Activated CD8-positive, alpha-beta T cell treated with anti-CD3 and anti-CD28 coated beads for 36 hours (primary cell): ENCODE measurements around the gene VAMP8. TPM values are rescaled to one million over a fixed set of nuclear protein-coding genes. Genes with fewer than 3 reads are reported as not detected.

Experiments
- ATAC-seq: fragments of 200-7000 bp; cut with Tn5 transposase; one replicate; pipeline ENCODE4 v1.10.0; 2021; ENCODE audit warnings: mild to moderate bottlenecking, moderate library complexity
- CTCF ChIA-PET: fragments of 350-600 bp; sonication (Branson Sonifier 250); formaldehyde crosslinking; loops from one replicate; lab custom pipeline; 2021; ENCODE audit warnings: antibody characterized with exemption; lab: Charles Lee
- POLR2A ChIA-PET: fragments of 350-600 bp; sonication (Branson Sonifier 250); formaldehyde crosslinking; loops from one replicate; lab custom pipeline; 2021; ENCODE audit warnings: antibody characterized with exemption; lab: Charles Lee
- DNase-seq: peaks from one replicate; pipeline ENCODE4 v3.0.0-alpha.2; 2020
- H3K27ac Mint-ChIP-seq: one replicate; pipeline ENCODE4 v1.8.0; 2021; ENCODE audit warnings: mild to moderate bottlenecking, mixed read lengths
- H3K27me3 Mint-ChIP-seq: one replicate; pipeline ENCODE4 v1.8.0; 2021; ENCODE audit warnings: mixed read lengths
- H3K36me3 Mint-ChIP-seq: one replicate; pipeline ENCODE4 v1.8.0; 2021; ENCODE audit warnings: low read depth, mixed read lengths
- H3K4me1 Mint-ChIP-seq: one replicate; pipeline ENCODE4 v1.8.0; 2021; ENCODE audit warnings: low read depth, mixed read lengths
- H3K4me3 Mint-ChIP-seq: one replicate; pipeline ENCODE4 v1.8.0; 2021; ENCODE audit warnings: mild to moderate bottlenecking, moderate library complexity, mixed read lengths
- H3K9me3 Mint-ChIP-seq: one replicate; pipeline ENCODE4 v1.8.0; 2021; ENCODE audit warnings: mixed read lengths
- CTCF ChIP-seq: fragments of 200-600 bp; IDR thresholded peaks from one replicate; pipeline ENCODE4 v1.8.0; 2022; ENCODE audit warnings: antibody characterized with exemption, mild to moderate bottlenecking
- intact Hi-C: fragments of 100-400 bp; cut with micrococcal nuclease; formaldehyde crosslinking; loops from one replicate; pipeline ENCODE4 v1.10.0; 2022
- total RNA-seq, 2 experiments: library from RNA; stranded (reverse); gene quantifications; one replicate each; pipeline ENCODE4 v1.2.3, GENCODE V29; 2021

The VAMP8 gene
- total RNA-seq, 2 experiments from 2014 or later: 84.5 to 91.1 TPM

GRCh38 chr2:85628658-85629057, 51.3 kb downstream of the VAMP8 start:
- CTCF ChIA-PET: interaction anchor here (0.9 to 4.3 kb wide), 4 partner anchors 9 to 79 kb away, joined by 3 to 31 read pairs (median 3); partner anchors contain the start of gene VAMP8
- Mint-ChIP-seq H3K36me3 (peaks cover 56% of the 10 kb centered on the region), H3K27ac (peak overlapping the region; percentile 81), H3K27me3 (no peaks in the 10 kb centered on the region), H3K4me3 (no peak overlapping the region), H3K4me1 (peaks cover 17% of the 10 kb centered on the region), H3K9me3 (no peaks in the 10 kb centered on the region)
- peak; percentile 94 for ATAC-seq
- POLR2A ChIA-PET: interaction anchor here (0.6 to 1.1 kb wide), 2 partner anchors 32 to 63 kb away, joined by 3 to 4 read pairs; no protein-coding TSS in a partner anchor
- no peak for TF ChIP-seq CTCF
- peak; percentile 28 for DNase-seq
- intact Hi-C loops: no loop called here

- no peaks in the 10 kb centered on the region for H3K9me3 Mint-ChIP-seq
- no peak overlapping the region for H3K27ac Mint-ChIP-seq
- H3K27me3 Mint-ChIP-seq: no peaks in the 10 kb centered on the region
- DNase-seq (no peak), ATAC-seq (no peak)
- H3K4me1 Mint-ChIP-seq: peaks cover 22% of the 10 kb centered on the region
- no peak for TF ChIP-seq CTCF
- intact Hi-C loops: no loop called here
- ChIA-PET POLR2A (interaction anchor here (0.5 to 2.1 kb wide), 2 partner anchors 14 to 84 kb away, joined by 3 to 9 read pairs; no protein-coding TSS in a partner anchor), CTCF (interaction anchor here (0.9 to 1.5 kb wide), 3 partner anchors 9 to 121 kb away, joined by 3 to 5 read pairs (median 4); no protein-coding TSS in a partner anchor)
- no peak overlapping the region for H3K4me3 Mint-ChIP-seq
- H3K36me3 Mint-ChIP-seq: peaks cover 50% of the 10 kb centered on the region
Observed at GRCh38 chr2:85631316-85631715, 53.9 kb downstream of the VAMP8 start.

Other genes with a start within 250 kb of the VAMP8 start
- gene TGOLN2, start 249.6 kb upstream of the VAMP8 start, total RNA-seq: 10 to 100 TPM; 62.8 to 64.0 TPM
- 10 to 100 TPM; 21.3 to 22.9 TPM for gene RETSAT, start 223.1 kb upstream of the VAMP8 start, total RNA-seq
- 10 to 100 TPM; 11.8 to 13.0 TPM for gene ELMOD3, start 222.8 kb upstream of the VAMP8 start, total RNA-seq
- 10 to 100 TPM; 18.7 to 19.3 TPM for gene CAPG, start 167.2 kb upstream of the VAMP8 start, total RNA-seq
- under 1 TPM; 0.77 to 0.96 TPM for gene SH2D6, start 158.9 kb upstream of the VAMP8 start, total RNA-seq
- gene MAT2A, start 38.4 kb upstream of the VAMP8 start, total RNA-seq: 100 to 1,000 TPM; 276 to 282 TPM
- 10 to 100 TPM; 14.6 to 16.7 TPM for gene GGCX, start 16.1 kb upstream of the VAMP8 start, total RNA-seq
- gene VAMP5, start 6.8 kb downstream of the VAMP8 start, total RNA-seq: 10 to 100 TPM; 28.0 to 29.4 TPM
- 100 to 1,000 TPM; 112 to 117 TPM for gene RNF181, start 18.2 kb downstream of the VAMP8 start, total RNA-seq
- gene TMEM150A, start 25.1 kb downstream of the VAMP8 start, total RNA-seq: 1 to 10 TPM; 1.0 to 1.2 TPM
- 10 to 100 TPM; 25.4 to 29.1 TPM for gene C2orf68, start 34.5 kb downstream of the VAMP8 start, total RNA-seq
- 10 to 100 TPM; 86.0 to 86.8 TPM for gene USP39, start 38.6 kb downstream of the VAMP8 start, total RNA-seq
- gene SFTPB, start 90.6 kb downstream of the VAMP8 start, total RNA-seq: not detected
- gene GNLY, start 116.8 kb downstream of the VAMP8 start, total RNA-seq: 10 to 100 TPM; 46.7 to 52.6 TPM
- not detected for gene ATOH8, start 176.4 kb downstream of the VAMP8 start, total RNA-seq